ENCODE measurements around the gene KCNJ6. TPM values are rescaled to one million over a fixed set of nuclear protein-coding genes. Genes with fewer than 3 reads are reported as not detected.

The KCNJ6 gene
- total and polyA plus RNA-seq, 7 donors, result under 0.01 to 0.01 TPM; not detected in 5

DNA sequence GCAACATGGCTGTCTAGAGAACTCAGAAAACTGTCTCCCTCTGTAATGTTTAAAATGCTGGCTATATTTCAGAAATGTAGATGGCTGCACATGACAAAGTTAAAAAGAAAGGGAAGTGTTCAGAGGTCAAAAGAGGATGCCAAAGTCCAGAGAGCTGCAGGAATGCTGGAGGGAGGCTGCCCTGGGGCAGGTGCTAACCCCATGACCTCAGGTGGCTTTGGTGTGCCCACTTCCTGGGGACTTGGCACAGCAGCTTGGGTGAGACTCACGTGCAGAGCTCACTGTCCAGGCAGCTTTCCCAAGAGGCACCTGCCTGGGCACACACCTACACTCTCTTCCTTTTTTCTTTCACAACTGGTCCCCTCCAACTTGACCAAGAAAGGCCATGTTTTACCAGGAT, 256.4 kb downstream of the KCNJ6 start:
- WGBS, 3 donors, result 42 to 50% (median 44%) methylated on average over 1 of the region's 1 CpG
- Histone ChIP-seq H3K27ac (no peak overlapping the region), H3K27me3 (ENCODE audit: insufficient read depth in 3 of 3, low read length in 2 of 3) (no peaks in the 10 kb centered on the region), H3K4me1 (no peaks in the 10 kb centered on the region), H3K4me3 (no peak overlapping the region), H3K36me3 (ENCODE audit: insufficient read depth in 1 of 2, low read depth in 1 of 2) (no peaks in the 10 kb centered on the region), H3K9me3 (no peaks in the 10 kb centered on the region)
- intact Hi-C loops (cut with DNase I), result no loop called here
- no peak for ATAC-seq
- DNase-seq, result no peak
- no peak for TF ChIP-seq CTCF (IDR thresholded peaks at IDR 0.05)

DNA sequence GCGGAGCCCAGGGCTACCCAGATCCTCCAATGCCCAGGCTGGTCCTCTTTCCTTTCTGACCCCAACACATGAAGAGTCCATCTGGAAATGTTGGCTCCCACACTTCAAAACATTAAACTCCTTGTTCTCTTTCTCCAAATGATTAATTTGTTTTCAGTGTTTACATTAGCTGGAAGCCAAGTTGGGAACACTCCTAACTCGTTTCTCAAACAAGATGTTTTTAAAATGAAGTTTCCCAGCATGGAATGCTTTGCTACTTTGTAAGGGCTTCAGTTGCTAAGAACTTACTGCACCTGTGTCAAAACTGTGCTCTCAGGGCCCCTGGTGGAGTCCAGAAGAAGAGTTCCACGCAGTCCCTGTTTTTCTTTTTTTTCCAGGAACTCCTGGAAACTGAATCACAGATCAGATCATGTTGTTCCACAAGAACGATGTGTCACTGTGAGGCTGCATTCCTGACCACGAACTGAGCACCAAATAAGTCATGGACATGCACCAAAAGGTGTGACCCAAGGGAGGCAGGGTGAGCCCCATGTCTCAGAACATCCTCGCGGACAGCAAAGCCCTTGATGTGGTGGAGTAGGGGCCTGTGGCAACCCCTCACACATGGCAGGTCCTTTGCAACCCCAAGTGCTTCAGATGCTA, 257.3 kb downstream of the KCNJ6 start:
- intact Hi-C loops (cut with DNase I), result no loop called here
- 31 to 41% (median 38%) methylated on average over 7 of the region's 7 CpGs for WGBS, 3 donors
- Histone ChIP-seq H3K27ac (no peak overlapping the region), H3K9me3 (no peaks in the 10 kb centered on the region), H3K4me1 (no peaks in the 10 kb centered on the region), H3K4me3 (no peak overlapping the region), H3K36me3 (ENCODE audit: insufficient read depth in 1 of 2, low read depth in 1 of 2) (no peaks in the 10 kb centered on the region), H3K27me3 (ENCODE audit: insufficient read depth in 3 of 3, low read length in 2 of 3) (no peaks in the 10 kb centered on the region)
- peak; percentile 13 for TF ChIP-seq CTCF (IDR thresholded peaks at IDR 0.05)
- DNase-seq, result peak in 1 of 2 donors; percentile 38
- ATAC-seq, result peak in 3 of 4 donors; percentile 52 to 67 (median 67)

DNA sequence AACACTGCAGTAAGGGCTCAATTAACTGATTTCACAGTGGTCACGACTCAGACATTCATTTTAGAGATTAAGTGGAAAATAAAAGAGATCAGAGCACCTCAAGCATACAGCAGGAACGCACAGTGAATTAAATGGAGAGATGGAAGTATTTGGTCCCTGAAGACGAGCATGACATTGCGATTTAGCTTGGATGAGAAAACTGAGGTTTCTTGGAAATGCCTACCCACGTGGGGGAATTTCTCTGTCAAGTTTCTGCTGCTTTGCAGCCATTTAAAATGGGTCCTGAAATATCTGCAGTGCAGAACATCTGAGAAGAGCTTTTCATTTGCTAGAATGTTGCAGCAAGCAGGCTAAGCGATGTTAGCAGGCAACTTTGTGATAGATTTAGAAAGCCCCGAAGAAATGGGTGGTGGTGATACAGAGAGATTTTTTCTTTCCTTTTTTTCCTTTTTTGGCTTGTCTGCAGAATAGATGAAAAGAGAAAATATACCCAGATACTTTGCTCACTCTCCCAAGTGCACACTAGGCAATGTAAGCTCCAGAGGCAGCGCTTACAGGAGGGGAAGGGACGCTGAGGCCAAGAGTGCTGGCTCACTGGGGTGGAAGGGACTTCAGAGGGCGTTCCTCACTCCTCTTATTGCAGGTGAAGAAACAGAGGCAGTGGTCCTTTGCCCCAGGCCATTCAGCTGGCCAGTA, 258.0 kb downstream of the KCNJ6 start:
- Histone ChIP-seq H3K27me3 (ENCODE audit: insufficient read depth in 3 of 3, low read length in 2 of 3) (no peaks in the 10 kb centered on the region), H3K4me1 (no peaks in the 10 kb centered on the region), H3K27ac (no peak overlapping the region), H3K4me3 (no peak overlapping the region), H3K36me3 (ENCODE audit: insufficient read depth in 1 of 2, low read depth in 1 of 2) (no peaks in the 10 kb centered on the region), H3K9me3 (no peaks in the 10 kb centered on the region)
- 39 to 46% (median 39%) methylated on average over 10 of the region's 10 CpGs for WGBS, 3 donors
- ATAC-seq, result peak in 2 of 4 donors; percentile 12 to 13
- DNase-seq, result no peak
- intact Hi-C loops (cut with DNase I), result no loop called here
- TF ChIP-seq CTCF (IDR thresholded peaks at IDR 0.05), result no peak

GRCh38 chr21:37656899-37657298, 259.4 kb downstream of the KCNJ6 start:
- TF ChIP-seq CTCF (IDR thresholded peaks at IDR 0.05), result no peak
- no peaks in the 10 kb centered on the region for H3K36me3 ChIP-seq (ENCODE audit: insufficient read depth in 1 of 2, low read depth in 1 of 2)
- ATAC-seq (no peak), DNase-seq (no peak)
- H3K4me1 ChIP-seq, result no peaks in the 10 kb centered on the region
- 88 to 93% (median 91%) methylated on average over 5 of the region's 5 CpGs for WGBS, 3 donors
- H3K9me3 ChIP-seq, result no peaks in the 10 kb centered on the region
- no peaks in the 10 kb centered on the region for H3K27me3 ChIP-seq (ENCODE audit: insufficient read depth in 3 of 3, low read length in 2 of 3)
- no peak overlapping the region for H3K4me3 ChIP-seq
- no peak overlapping the region for H3K27ac ChIP-seq
- intact Hi-C loops (cut with DNase I), result no loop called here
